G401 (cell line): ENCODE results near the gene PPM1E. TPM values are rescaled to one million over a fixed set of nuclear protein-coding genes. Genes with fewer than 3 reads are reported as not detected.
"Not testable (repeated sequence)": the region's sequence is repeated elsewhere in the genome, so short reads cannot be mapped to it uniquely, and the experiment has no call there.

ENCODE experiments used
- DNase-seq: peaks from one replicate; pipeline ENCODE4 v3.0.0-alpha.2; 2015; ENCODE audit warnings: low spot score
- in situ Hi-C: cut with HindIII; loops from 2 replicates; pipeline ENCODE4 v1.10.0; 2016; ENCODE audit warnings: low sequenced_read_pairs, mixed read lengths
- total RNA-seq: library from RNA; depleted of rRNA; stranded (reverse); fragments of >200 nt; shearing (Covaris generic); gene quantifications from 2 replicates; pipeline ENCODE4 v1.2.3, GENCODE V29; 2014

The PPM1E gene
- total RNA-seq, 1 experiment from 2014 or later, result 1.8 TPM

DNA sequence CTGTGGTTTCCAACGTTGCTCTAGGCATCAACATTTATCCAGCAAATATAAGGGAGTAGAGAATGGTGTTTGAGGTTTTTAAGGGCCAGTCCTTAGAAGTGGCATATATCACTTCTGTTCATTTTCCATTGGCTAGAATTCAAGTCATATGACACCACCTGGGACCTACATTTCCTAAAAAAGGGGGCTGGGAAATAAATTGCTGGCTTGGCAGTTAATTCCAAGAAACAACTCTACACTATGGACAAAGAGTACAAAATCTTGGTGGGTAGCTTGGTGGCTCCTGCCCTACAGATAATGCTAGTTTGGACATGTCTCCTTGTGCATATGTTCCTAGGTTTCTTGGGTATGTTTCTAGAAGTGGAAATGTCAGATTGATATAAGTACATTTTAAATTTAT is 7.6 kb downstream of the PPM1E start:
- in situ Hi-C loops, result no loop called here
- no peak for DNase-seq

DNA sequence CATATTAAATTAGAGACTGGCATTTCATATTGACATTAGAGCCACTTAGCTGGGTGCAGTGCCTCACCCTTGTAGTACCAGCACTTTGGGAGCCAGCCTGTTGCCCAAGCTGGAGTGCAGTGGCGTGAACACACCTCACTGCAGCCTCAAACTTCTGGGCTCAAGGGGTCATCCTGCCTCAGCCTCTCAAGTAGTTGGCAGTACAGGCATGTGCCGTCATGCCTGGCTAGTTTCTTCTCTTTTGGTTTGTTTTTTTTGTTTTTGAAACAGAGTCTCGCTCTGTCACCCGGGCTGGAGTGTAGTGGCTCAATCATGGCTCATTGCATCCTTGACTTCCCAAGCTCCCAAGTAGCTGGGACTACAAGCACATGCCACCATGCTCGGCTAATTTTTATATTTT is 8.7 kb downstream of the PPM1E start:
- in situ Hi-C loops, result no loop called here
- DNase-seq, result no peak

DNA sequence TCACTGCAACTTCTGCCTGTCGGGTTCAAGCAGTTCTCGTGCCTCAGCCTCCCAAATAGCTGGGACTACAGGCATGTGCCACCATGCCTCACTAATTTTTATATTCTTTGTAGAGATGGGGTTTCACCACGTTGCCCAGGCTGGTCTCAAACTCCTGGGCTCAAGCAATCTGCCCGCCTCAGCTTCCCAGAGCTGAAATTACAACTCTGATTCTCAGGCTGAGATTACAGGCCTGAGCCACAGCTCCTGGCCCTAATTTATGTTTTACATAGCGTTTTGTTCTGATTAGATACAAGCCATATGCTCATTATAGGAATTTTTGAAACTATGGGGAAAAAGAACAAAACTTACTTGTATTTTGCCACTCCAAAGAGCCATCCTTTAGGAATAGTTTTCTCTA is 22.8 kb downstream of the PPM1E start:
- DNase-seq, in situ Hi-C loops: not testable (repeated sequence)

DNA sequence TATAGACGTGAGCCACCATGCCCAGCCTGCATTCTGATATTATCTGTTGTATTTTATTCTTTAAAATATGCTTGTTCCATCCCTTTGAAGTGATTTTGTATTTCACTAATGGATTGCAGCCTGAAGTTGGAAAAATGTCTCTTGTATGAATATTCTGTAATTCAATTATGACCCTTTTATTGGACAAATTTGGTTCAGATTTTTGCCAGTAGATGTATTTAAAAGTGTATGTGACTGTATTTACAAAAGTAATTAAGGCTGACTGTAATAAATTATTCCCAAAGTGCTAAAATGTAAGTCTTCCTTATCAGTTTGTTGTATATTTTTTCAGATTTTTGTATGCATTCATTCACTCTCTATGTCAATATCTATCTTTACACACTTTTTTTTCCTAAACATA is 23.8 kb downstream of the PPM1E start:
- in situ Hi-C loops, result no loop called here
- no peak for DNase-seq

DNA sequence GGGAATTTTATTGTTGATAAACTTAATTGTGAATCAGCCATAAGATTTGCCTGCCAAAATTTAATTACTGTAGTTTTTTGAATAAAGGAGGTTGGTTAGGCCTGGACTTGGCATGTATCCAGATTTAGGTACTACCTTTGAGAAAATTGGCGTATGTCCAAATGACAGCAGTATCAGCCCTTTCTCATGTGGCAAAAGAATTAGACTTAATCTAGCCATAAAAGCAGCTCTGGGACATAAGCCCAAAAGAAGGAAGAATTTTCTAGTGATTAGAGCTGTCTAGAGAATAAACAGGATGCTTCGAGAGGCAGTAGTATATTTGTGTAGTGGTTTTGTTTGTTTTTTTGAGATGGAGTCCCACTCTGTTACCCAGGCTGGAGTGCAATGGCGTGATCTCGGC is 27.7 kb downstream of the PPM1E start:
- in situ Hi-C loops, result no loop called here

DNA sequence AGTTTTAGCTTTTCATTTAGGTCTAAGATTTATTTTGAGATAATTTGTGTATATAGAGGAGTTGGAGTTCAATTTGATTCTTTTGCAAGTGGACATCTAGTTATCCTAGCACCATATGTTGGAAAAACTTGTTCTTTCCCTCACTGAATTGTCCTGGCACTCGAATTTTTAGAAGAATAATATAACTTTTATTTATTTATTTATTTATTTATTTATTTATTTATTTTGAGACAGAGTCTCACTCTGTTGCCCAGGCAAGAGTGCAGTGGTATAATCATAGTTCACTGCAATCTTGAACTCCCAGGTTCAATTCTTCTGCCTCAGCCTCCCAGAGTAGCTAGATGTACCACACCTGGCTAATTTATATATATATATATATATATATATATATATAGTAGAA is 29.4 kb downstream of the PPM1E start:
- in situ Hi-C loops, result no loop called here

More for the DNA sequence above, 27.7 kb downstream of the PPM1E start:
- DNase-seq, result peak; percentile 12

GRCh38 chr17:58786586-58787295 is 31.1 kb downstream of the PPM1E start:
- peak; percentile 6 for DNase-seq
- in situ Hi-C loops, result no loop called here

More for the DNA sequence above, 29.4 kb downstream of the PPM1E start:
- DNase-seq, result no peak

GRCh38 chr17:58788199-58788598 is 32.5 kb downstream of the PPM1E start:
- DNase-seq, result no peak
- in situ Hi-C loops, result no loop called here

DNA sequence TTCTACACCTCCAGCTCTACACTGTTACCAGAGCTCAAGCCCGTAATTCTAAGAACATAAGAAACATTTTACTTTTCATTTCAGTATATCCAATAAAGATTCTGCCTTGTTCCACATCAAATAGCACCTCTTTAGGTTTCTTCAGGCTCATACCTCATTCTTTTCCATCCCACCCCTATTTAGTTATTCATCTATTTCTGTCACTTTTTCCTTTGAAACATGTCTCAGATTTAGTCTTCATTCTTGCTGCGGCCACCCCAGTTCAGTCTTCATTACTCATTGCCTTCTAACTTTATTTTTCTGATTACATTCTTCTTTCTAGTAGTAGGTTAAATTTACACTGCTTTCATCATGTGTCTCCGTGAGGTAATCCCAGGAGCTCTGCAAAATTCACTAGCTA is 33.5 kb downstream of the PPM1E start:
- in situ Hi-C loops, result no loop called here
- no peak for DNase-seq

GRCh38 chr17:58789831-58790230 is 34.2 kb downstream of the PPM1E start:
- in situ Hi-C loops, result no loop called here
- DNase-seq, result no peak

GRCh38 chr17:58794508-58794907 is 38.9 kb downstream of the PPM1E start:
- DNase-seq, in situ Hi-C loops: not testable (repeated sequence)

- in situ Hi-C loops, result no loop called here
- no peak for DNase-seq
Observed at GRCh38 chr17:58802188-58802587, 46.5 kb downstream of the PPM1E start.

- in situ Hi-C loops, result no loop called here
- DNase-seq, result no peak
Observed at GRCh38 chr17:58806046-58806445, 50.4 kb downstream of the PPM1E start.

DNA sequence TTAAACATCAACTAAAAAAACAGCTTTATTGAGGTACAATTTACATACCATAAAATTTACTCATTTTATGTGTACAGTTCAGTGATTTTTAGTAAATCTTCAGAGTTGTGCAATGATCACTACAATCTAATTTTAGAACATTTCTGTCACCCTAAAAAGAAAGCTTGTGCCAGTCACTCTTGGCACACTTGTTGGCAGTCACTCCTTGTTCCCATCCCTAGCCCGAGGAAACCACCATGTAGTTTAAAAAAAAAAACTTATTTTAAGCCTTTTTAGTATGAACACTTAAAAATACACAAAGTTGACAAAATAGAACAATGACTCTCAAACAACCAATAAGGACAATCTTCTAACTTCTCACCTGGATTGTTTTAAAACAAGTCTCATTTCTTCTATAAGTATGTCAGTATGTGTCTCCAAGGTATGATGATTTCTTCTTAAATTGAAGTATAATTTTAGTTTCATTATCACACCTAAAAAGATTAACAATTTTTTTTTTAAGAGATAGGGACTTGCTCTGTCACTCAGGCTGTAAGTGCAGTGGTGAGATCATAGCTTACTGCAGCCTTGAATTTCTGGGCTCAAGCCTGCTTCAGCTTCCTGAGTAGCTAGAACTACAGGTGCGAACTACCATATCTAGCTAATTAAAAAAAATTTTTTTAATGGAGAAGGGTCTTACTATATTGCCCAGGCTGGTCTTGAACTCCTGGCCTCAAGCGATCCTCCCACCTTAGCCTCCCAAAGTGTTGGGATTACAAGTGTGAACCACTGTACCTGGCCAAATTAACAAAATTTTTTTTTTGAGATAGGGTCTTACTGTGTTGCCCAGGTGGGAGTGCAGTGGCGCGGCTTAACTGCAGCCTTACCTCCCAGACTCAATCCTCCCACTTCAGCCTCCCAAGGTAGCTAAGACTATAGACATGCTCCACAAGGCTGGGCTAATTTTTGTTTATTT is 53.2 kb downstream of the PPM1E start:
- in situ Hi-C loops, result no loop called here

GRCh38 chr17:58809564-58809936 is 53.9 kb downstream of the PPM1E start:
- no peak for DNase-seq
- in situ Hi-C loops, result no loop called here

More for the DNA sequence above, 53.2 kb downstream of the PPM1E start:
- peak; percentile 27 for DNase-seq

- in situ Hi-C loops, result no loop called here
- no peak for DNase-seq
Observed at GRCh38 chr17:58811290-58811689, 55.6 kb downstream of the PPM1E start.

DNA sequence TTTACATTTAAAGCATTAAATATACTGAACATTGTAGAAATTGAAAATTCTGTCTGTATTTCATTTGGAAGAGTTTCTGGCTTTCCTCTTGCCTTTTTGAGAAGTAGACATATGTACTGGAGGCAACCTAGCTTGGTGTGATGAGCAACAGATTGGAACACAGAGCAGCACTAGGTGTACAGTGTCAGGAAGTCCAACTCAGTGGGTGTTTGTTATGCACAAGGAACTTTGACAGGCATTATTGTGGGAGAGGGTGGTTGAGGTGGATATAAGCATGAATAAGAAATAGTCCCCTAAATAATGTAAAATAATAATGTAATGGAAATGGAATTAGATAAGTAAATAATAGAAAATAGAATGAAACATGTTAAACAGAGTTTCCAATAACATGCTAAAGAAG is 58.1 kb downstream of the PPM1E start:
- no peak for DNase-seq
- in situ Hi-C loops, result no loop called here

DNA sequence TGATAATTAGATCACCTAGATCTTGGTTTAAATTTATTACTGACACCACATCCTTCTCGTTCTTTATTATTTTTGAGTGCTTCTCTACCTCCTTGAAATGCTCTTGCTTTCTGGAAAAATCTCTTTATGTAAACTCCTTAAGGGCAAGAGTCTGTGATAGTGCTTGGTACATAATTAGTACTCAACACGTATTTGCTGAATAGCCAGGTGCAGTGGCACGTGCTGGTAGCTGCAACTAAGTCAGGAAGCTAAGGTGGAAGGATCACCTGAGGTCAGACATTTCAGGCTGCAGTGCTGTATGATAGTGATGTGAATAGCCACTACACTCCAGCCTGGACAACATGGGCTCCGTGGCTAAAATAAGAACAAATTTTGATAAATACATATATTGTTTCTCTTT is 63.0 kb downstream of the PPM1E start:
- DNase-seq, result no peak
- in situ Hi-C loops, result no loop called here

DNA sequence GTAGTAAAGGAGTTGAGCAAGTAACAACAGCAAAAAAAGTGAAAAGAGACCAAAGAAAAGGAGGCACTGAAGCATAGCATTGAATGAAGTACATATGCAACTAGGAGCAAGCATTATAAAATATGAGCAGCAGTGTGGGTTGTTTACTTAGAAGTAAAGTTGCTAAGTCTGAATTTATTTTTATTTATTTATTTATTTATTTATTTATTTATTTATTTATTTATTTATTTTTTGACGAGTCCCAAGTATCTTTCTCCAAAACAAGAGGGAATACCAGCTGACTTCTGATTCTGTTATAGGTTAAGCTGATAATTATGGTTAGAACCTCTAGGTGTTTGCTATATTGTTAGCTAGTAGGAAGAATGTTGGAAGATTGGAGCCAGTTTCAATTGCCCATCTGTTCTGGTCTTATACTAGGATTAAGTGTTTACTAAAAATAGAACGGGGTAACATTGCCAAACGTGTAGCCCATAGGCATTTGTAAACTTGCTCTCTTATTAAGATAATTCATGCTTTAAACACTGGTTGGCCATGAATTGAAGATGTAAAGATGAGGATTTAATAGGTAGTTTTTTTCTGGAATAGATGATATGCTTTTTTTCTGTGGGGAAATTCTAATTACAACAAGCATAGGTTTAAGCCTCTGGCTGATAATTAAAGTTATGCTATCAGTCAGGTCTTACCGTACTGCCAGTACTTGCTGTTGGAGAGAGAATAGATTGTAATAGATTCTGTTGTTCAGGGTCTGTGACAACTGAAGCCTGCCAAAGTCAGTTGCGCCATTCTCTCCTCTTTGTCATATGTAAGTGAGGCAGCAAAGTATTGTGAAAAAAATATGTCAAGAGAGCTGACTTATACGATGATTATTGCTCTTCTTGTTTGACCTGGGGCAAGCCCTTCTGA is 66.7 kb downstream of the PPM1E start:
- peak; percentile 50 for DNase-seq
- in situ Hi-C loops, result no loop called here
